Measurements from ENCODE around the gene LCA5.
"Not testable (repeated sequence)": the region's sequence is repeated elsewhere in the genome, so short reads cannot be mapped to it uniquely, and the experiment has no call there.

LCA5 gene

DNA sequence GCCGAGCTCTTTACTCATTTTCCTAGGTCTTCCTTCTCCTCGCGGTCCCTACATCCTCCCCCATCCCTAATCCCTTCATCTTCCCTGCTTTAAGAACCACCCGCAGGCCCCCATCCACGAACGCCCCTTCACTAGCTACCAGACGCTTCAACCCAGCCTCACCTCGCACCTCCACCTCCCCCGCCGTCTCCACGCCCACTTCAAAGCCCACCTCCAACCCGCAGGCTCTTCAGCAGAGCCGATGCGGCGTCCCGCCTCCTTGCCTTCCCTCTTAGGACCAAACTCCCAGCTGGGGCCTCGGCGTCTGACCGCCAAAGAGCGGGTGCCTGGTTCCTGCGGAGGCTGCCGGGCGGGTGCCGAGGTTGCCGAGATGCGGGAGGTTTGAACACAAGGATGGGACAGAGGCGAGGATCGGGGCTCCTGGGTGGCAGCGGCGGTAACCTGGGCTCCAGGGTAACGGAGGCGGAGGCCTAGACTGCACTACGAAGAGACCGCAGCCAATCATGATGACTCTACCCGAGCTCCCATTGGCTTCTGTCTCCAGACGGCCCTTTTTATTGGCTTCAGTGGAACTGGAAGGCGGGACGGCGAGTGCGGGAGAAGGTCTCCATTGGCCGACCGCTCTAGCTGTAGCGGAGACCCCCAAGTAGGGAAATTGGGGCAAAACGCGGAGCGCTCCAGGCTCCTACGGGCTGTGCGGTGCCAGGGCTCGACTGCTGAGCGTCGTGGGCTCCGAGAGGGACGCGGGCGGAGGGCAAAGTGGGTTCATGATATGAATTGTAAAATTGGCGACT, at the start of gene LCA5:
LCA5 (minus strand) TSS at position 477 of the 794 bp plus-strand sequence. CDS start 18,536 bp downstream, outside the sequence.
- DNase-seq = peak; percentile 79

DNA sequence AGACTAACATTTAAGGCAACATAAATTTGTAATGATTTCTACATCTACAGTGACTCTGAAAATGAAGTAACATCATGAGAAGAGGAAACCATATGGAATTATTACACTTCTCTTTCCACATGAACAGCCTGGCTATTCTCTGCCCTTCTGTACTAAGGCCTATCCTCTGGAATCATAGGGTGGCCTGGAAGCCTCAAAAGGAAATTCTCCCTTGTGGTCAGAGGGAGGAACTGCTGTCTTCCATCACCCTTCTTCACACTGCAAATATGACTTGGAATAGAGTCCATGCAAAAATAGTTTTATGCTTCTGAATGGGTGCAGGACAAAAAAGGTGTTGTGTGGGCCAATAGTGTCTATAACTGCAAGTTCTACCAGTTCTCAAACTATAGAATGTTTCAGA, 49.3 kb upstream of the LCA5 start:
- no peak for DNase-seq

DNA sequence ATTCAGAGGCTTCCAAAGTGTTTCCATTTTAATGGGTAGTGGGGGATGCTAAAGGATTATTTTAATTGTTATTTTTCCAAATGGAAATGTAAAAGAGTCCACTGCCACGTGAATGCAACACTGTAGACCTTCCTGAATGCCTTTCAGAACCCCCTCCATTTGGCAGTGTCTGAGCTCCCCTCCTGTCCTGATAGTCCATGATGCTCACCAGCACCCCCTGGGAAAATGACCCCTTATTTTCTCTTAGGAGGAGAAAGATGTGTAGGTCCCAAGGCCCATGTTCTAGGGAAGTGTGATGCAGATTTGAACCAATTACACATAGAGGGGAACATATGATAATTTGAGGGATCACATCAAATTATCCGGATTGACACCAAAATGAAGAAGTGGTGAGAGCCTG, 47.1 kb upstream of the LCA5 start:
- no peak for DNase-seq

DNA sequence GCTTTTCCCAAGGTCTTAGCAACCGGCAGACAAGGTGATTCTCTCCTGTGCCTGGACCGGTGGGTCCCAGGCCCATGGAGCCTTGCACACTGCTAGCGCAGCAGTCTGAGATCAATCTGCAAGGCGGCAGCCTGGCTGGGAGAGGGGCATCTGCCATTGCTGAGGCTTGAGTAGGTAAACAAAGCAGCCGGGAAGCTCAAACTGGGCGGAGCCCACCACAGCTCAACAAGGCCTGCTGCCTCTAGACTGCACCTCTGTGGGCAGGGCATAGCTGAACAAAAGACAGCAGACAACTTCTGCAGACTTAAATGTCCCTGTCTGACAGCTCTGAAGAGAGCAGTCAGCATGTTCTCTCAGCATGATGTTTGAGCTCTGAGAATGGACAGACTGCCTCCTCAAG, 40.7 kb upstream of the LCA5 start:
- DNase-seq = not testable (repeated sequence)

DNA sequence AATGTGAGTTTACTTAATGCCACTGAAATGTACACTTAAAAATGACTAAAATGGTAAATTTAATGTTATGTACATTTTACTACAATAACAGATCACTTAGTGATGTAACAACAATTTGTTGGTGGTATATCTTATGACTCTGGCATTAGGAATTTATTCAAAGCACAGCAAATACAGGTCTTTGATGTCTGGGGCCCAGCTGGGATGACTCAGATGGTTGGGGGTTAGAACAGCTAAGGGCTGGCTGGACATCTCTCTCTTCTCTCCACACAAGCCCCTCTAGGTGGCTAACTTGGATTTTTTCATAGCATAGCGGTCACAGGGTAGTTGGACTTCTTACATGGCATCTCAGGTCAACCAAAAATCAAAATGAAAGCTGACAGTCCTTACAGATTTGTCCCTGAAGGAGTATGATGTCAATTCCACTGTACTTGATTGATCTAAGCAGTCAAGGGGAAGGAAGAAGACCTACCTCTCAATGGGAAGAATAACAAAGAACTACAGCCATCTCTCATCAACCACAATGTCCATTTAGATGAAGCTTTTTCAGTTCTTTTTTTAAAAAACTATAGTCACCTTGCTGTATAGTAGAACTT, 37.5 kb upstream of the LCA5 start:
- DNase-seq = no peak

DNA sequence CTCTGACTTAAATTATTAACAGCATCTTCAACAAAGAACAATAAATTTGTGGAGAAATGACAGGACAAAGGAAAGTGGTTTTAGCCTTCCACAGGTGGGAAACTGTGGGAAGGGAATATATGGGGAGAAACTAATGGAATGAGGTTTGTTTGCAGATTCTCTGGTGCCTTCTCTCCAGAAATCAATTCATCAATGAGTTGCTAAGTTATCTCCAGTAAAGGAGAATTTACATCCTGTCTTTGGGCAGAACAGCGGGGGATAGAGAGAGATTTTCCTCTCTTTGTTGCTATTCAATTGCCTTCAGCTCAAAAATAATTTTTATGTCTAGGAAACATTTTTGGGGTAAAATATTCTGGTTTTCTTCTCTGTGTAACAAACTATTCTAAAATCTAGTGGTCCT, 36.9 kb upstream of the LCA5 start:
- DNase-seq = no peak

DNA sequence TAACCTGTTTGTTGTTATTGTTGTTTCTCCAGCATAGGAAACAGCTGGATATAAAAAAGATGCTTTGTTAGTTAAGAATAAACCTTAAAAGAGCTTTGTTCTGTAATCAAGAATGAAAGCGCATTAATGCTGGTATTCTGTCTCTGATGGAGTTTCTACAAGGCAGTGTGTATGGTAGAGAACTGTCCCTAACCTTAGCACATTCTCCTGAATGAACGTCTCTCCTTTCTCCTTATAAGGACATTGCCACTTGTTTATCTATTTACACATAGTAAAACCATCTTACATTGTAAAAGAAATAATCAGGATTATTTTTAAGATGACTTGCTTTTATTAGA, 33.8 kb upstream of the LCA5 start:
- DNase-seq = no peak

DNA sequence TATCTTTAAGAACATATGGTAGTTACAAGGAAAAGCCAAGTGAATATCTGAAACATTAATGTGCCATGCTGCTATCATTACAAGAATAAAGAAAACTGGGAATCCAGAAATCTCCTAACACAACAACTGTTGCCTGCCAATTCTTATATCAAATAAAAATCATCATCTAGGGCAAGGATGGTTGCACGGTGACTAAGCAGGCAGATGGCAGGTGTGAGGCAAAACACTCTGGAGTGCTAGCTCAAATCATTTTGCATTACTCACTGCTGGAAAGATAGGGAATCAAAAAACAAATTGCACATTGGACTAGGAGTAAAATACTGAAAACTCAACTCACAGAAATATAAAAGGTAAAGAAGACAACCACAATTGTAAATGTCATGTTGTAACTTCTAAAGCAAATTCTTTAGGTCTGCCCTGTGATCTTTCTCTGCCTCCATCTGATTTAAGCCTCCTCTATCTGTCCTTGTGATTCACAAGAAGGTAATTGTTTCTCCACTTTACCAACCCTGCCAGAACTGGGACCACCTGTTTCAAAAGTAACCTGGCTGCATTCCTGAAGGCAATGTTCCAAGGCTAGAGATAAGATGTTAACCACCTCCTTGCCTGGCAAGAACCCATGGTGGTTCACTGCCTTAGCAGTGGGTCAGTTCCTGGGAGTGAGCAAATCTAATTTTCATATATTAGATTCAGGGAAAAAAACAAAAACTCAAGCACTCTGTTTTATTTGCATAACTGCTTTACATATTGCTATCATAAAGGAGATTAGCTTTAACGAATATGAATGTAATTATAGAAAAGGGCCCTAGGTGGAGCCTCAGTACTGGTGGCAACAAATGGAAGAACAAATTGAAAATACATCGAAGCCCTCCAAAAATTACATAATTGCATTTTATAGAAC, 33.1 kb upstream of the LCA5 start:
- no peak for DNase-seq

DNA sequence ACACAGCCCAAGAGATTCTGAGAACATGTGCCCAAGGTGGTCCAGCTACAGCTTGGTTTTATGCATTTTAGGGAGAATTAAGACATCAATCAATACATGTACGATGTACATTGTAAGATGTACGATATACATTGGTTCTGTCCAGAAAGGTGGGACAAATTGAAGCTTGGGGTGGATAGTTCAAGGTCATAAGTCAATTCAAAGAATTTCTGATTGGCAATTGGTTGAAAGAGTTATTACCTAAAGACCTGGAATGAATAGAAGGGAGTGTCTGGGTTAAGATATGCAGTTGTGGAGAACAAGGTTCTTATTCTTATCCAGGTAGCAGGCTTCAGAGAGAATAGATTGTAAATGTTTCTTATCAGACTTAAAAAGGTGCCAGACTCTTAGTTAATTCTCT, 31.8 kb upstream of the LCA5 start:
- DNase-seq = no peak

DNA sequence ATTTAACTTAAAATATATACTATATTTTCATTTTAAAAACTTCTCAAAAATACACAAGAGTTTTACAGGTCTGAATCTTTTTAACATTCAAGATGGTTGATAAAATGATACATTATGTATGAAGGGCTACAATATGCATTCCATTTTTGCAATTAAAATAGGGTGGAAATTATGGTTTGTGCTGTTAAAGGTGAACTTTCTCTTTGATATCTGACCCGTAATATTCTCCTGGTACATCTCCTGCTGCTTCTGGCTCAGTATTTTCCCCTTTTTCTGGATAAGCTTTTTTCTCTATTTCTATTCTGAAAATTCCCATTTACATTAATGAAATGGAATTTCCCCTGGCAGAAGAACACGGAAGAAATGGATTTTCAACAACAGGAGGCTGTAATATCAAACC, 27.4 kb upstream of the LCA5 start:
- no peak for DNase-seq

DNA sequence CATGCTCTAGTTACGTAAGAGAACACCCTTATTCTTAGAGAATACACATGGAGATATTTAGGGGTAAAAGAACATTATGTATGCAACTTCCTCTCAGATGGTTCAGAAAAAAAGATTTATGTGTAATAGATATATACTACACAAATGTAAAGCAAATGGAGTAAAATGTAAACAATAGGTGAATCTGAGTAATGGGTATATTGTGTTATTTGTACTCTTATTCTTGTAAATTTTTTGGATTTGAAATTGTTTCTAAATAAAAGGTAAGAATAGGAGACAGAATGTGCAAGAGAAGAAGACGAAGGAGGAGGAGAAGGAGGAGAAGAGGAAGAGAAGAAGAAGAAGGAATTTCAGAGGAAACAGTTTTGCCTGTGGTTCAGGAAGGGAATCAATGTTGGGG, 22.5 kb upstream of the LCA5 start:
- no peak for DNase-seq

DNA sequence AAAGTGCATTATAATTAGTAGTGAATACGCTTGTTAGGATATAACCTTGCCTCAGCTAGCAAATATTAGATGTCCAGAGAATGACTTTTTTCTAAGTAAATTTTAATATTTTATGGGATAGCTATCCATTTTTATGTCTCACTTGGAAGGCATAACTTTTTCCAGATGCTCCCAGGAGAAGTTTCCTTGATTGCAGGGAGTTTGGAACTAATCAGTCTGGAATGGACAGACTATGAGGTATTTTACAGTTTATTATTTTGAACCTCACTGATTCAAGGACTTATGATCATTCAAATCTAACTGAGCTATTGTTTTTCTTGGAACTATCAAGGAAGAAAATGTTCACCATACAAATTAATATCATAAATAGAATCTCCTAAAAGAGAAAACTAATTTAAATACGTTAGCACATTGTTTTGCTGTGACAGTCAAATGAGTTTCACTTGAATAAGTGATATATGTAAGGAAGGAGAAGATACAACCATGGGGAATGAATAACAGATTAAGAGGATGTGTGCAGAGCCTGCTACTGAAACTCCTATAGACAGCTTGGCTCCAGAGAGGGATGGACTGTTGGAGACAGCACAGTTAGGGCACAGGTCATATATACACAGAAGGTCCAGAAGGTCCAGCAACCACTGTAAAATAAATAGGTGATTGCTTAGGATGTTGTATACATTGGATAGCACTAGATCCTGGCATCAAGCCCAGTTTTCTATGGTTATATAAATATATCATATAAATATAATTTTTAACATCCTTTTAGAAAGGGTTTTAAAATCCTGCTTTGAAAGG, 20.6 kb upstream of the LCA5 start:
- no peak for DNase-seq

DNA sequence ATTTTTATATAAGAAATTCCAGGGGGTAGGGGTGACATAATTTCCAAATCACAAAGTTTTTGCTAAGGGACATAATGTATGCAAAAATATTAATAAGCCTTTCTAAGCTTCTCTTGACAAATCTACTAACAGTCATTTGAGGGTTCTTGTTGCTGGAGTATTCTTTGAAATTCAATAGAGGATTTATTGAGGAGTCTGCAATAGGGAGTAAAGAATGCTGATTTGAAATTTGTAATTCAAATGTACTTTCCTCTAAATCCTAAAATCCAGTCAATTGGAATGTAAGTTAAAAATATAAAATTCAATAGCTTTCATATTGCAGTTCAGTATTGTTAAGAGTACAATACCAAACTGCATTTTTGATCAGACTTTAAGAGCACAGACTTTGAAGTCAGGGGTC, 17.1 kb upstream of the LCA5 start:
- no peak for DNase-seq

DNA sequence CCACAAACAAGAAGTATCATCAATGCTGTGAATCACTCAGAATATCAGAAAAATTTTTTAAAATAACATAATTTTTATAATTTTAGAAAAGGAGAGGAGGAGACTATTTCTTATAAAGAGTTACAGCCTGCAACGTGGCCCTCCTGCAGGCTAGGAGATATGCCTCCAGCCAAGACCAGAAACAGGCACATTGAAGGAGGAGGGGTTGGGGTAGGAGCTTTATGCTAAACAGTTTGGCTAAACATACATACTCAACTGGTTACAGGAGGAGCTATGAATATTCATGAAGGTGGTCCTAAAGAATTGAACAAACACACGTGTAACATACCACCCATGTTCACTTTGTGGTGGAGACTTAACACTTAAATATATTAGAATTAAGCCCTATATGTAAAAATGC, 14.2 kb upstream of the LCA5 start:
- no peak for DNase-seq

DNA sequence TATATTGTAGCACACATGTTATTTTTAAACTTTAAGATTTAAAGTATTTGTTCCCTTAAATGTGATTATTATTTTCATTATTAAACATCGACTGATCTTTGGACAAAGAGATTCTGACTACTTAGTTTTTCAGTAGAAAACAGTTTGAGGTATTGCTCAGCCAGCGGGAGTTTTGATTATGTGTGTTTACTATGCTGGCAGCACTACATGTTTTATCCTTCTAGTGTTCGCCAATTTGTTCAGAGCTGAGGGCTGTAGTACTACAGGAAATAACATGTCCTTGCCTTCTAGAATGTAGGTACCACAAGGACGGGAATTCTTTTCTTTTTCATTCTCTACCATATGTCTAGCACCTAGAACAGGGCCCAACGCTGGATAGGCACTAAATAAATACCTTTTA, 11.1 kb upstream of the LCA5 start:
- DNase-seq = no peak

DNA sequence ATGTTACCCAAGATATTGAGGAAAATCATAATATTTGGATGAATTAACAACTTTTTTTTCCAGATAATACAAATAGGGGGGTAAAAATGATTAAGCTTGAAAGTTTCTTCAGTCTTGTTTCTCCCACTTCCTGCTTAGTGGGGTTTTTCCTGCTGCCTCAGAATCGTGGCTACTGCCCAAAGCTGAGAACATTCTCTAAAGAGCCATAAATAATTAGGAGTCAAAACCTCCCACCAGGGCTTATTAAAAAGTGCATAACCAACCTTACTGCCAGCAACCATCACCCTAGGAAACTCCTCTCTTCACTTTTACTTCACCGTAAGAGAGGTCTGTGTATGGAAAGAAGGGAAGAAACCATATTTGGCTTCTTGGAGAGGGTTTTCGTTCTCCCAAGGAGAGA, 9.0 kb upstream of the LCA5 start:
- no peak for DNase-seq

DNA sequence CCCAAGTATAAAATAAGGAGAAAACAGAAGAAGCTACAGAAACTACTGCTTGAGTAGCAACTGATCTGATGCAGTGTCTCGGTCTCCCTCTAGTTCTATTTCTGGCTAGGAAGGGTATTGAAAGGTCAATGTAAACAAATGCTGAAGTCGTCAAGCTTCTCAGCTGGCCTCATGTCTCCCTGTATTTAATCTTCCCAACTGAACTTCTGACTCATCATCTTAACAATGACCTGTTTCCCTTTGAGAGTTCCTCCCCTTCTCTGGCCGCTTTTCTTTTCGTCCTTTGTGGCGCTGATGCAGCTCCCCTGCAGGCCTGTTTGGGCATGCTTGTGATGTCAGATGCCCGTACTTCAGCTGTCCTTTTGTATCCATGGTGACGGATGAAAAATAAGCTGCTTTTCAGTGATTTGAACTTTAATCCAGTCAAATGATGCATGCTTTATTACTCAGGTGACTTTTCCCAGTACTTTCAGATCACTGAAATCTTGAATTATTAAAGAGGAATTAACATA, 7.8 kb upstream of the LCA5 start:
- DNase-seq = no peak

DNA sequence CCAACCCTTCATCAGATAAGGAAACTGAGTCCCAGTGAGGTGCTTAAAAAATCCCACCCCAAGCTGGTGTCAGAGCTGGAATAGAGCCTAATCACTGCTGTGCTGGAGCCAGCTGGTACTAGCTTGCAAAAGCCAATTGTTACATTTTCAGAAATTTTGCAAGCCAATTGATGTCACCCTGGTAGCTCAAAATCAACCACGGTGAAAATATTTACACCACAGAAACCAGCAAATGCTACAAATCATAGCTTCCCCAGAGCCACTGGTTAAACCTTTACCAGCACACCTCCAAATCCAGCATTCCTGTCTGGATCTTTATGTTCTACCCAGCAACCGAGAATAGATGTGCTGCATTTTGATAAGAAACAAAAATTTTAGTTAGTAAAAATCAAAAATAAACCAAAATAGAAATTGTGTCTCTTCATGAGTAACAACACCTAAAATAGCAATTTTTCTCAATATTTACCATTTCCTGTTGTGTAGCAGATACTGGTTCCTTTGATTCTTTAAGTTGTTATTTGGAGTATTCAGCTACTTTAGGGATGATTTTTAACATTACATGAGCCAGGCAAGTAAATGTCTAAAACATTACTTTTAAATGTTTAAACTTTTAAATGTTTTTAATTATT, 7.2 kb upstream of the LCA5 start:
- no peak for DNase-seq

DNA sequence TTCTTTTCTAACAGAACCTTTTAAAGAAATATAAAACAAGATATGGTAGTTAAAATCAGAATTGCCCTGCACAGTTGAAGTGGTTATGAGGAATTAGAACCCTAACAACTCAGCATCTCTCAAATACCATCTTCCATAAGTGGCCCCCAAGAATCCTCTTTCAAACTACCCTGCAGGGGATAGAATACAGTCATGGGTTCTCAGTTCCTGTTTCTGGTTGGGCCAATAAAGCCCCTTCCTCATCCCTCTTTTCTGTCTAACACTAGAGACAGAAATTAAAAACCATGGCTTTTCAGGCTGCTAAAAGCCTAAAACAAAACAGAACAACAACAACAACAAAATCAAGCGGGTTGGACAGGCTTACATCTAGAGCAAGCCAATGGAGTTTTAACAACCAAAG, 6.7 kb upstream of the LCA5 start:
- no peak for DNase-seq

DNA sequence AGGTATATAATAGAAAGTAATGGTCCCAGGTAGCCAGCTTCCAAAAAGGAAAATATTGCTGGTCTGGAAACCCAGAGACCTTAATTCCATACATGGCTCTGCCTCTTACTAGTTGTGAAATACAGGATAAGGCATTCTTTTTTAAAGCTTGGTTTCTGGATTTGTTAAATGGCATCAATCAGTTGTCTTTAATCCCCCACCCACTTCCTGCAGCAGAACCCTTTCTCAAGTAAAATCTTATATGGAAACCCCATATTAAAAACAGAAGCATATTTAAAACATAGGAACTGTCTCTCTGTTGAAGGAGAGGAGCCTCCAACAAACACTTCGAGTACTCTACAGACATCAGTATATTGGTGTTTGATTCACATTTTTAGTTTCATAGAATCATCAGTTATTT, 6.2 kb upstream of the LCA5 start:
- no peak for DNase-seq

DNA sequence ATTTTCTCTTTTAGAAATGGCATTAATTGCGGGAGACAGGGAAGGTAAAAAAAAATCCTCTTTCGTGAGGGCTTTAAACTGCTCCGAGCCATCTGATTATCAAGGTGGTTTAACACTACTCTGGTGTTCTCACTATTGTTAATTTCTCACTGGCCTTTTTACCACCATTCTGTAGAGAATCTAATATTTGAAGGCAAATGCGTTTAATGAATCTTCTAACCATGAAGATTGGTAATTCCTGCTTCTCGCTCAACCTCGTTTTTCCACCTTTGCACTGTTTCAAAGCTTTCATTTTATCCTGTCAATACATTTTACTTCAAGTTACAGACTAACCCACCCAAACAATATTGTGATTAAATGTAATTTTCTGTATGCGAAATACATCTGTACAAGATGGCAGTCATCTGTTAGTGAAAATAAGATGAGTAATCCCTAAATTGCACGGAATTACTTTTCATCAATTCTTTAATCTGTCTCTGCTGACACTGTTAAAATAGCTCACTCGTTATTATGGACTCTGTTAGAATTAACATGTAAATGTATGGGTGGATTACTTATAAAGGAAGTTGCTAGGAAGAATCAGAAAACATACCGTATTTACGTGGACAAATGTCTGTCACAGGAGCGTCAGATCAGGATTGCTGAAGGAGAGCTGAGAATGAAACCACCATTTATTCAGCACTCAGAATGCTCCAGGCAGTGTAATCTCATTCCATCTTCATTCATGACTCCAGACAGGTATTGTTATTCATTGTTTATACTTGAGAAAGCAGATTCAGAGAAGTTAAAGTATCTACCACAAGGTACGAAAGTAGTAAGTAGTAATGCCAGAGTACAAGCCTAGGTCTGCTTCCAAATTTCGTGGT, 1.1 kb upstream of the LCA5 start:
- DNase-seq = no peak

DNA sequence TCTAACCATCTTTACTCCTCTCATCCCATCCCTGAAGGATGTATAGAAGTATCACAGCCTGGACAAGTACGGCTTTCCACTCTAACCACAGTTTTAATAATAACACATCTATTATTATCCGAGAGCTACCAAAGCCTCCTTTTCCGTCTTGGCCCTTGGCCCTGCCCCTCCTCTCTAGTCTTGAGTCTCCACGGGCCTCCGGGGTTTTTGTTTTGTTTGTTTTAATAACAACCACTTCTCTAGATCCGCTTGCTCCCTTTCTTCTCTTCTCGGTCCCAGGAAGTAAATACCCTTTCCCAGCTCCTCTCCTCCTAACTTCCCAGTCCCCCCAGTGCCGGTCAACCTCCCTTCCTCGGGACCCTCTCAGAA, 661 bp downstream of the LCA5 start:
- no peak for DNase-seq

Data from stimulated activated CD4-positive, alpha-beta T cell treated with anti-CD3 and anti-CD28 coated beads, Interleukin-2, amount 100 ng/mL, for 24 hours (primary cell).